Skeletal muscle cell (primary cell): Measurements from ENCODE around the gene CETP.
"Not testable (repeated sequence)": the region's sequence is repeated elsewhere in the genome, so short reads cannot be mapped to it uniquely, and the experiment has no call there.

ENCODE experiments used
- DNase-seq: peaks from one replicate; pipeline ENCODE4 v3.0.0-alpha.2; 2010; ENCODE audit warnings: low read depth
- H3K4me3 ChIP-seq: 2 replicates; pipeline ENCODE4 v1.5.1; 2011; ENCODE audit warnings: low read depth, mild to moderate bottlenecking, control low read depth, low read length, moderate library complexity

Gene CETP

GRCh38 chr16:56950881-56951771 is 10.6 kb upstream of the CETP start:
- H3K4me3 ChIP-seq = no peak overlapping the region
- no peak for DNase-seq

DNA sequence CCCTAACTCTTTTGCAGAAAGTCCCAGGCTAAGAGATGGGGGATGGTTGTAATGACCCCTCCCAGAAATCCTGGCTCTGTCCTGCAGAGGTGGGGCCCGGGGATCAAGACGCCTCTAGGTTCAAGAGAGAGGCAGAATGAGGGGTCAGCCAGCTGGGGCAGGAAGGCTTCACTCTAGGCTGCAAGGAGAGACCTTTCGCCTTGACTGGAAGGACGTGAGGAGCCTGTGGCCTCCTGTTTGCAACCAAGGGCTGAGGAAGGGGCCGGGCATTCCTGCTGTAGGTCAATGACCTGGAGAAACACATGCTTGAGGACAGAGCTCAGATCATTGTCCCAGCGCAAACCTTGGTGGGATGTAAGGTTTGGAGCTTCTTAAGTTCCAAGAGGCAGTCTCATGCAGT is 8.7 kb upstream of the CETP start:
- no peak overlapping the region for H3K4me3 ChIP-seq
- DNase-seq = no peak

GRCh38 chr16:56956076-56956475 is 5.7 kb upstream of the CETP start:
- no peak overlapping the region for H3K4me3 ChIP-seq
- DNase-seq = no peak

- no peak overlapping the region for H3K4me3 ChIP-seq
- DNase-seq = no peak
Observed at GRCh38 chr16:56956756-56957155, 5.0 kb upstream of the CETP start.

DNA sequence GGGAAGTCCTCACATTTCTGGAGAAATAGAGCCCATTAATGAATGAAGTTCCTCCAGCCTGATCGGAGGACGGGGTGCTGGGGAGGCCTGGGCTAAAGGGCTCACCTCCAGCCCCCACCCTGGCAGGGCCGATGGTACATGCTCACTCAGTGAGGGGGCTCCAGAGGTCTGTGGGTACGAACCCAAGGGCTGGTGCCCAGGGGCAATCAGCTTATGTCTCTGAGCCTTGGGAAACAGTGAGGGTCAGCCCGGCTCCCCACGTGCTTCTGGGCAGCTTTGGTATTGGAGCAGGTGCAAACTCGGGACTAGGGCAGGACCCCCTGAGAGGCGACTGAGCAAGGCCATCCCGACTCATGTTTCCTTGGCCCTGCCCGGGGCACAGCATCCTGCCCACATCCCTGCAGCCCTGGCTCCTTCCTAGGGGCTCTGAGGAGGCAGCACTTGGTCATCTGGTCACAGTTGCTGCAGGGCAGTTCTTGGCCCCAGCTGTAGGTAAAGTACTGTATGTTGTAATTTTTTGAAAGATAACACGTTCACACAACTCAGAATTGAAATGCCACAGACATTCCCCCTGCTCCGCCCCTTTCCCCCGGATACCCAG is 969 bp upstream of the CETP start:
- H3K4me3 ChIP-seq = no peak overlapping the region
- DNase-seq = no peak

- no peak for DNase-seq
- H3K4me3 ChIP-seq = no peak overlapping the region
Observed at GRCh38 chr16:56961386-56961785, 364 bp upstream of the CETP start.

- peak; percentile 76 for DNase-seq
- no peak overlapping the region for H3K4me3 ChIP-seq
Observed at GRCh38 chr16:56964243-56965148, 2.7 kb downstream of the CETP start.

- no peak for DNase-seq
- H3K4me3 ChIP-seq = no peak overlapping the region
Observed at GRCh38 chr16:56965149-56966092, 3.7 kb downstream of the CETP start.

GRCh38 chr16:56966093-56966475 is 4.3 kb downstream of the CETP start:
- no peak for DNase-seq
- no peak overlapping the region for H3K4me3 ChIP-seq

DNA sequence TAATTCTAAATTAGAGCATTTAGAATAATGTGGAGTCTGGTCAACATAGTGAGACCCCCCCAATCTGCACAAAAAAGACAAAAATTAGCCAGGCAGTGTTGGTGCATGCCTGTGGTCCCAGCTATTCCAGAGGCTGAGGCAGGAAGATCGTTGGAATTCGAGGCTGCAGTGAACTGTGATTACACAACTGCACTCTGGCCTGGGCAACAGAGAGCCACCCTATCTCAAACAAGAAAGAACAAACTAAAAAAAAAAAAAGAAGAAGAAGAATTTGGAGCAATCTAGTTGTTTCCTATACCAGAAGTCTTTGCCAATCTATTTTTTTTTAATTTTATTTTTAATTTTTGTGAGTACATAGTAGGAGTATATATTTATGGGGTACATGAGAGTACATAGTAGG is 6.0 kb downstream of the CETP start:
- H3K4me3 ChIP-seq = no peak overlapping the region
- no peak for DNase-seq

GRCh38 chr16:56969769-56970168 is 8.0 kb downstream of the CETP start:
- H3K4me3 ChIP-seq = no peak overlapping the region
- DNase-seq = no peak

- H3K4me3 ChIP-seq = no peak overlapping the region
- DNase-seq = no peak
Observed at GRCh38 chr16:56970934-56971767, 9.4 kb downstream of the CETP start.

DNA sequence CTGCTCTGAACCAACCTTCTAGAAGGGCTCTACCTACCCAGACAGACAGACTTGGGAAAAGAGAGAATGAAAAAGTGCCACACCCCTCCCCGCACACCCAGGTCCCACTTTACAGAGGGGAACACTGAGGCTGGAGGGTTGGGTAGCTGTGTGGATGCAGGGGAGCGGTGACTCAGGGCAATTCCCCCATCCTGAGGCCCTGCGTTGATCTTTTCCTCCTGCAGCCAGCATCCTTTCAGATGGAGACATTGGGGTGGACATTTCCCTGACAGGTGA is 10.0 kb downstream of the CETP start:
- no peak for DNase-seq
- no peak overlapping the region for H3K4me3 ChIP-seq

DNA sequence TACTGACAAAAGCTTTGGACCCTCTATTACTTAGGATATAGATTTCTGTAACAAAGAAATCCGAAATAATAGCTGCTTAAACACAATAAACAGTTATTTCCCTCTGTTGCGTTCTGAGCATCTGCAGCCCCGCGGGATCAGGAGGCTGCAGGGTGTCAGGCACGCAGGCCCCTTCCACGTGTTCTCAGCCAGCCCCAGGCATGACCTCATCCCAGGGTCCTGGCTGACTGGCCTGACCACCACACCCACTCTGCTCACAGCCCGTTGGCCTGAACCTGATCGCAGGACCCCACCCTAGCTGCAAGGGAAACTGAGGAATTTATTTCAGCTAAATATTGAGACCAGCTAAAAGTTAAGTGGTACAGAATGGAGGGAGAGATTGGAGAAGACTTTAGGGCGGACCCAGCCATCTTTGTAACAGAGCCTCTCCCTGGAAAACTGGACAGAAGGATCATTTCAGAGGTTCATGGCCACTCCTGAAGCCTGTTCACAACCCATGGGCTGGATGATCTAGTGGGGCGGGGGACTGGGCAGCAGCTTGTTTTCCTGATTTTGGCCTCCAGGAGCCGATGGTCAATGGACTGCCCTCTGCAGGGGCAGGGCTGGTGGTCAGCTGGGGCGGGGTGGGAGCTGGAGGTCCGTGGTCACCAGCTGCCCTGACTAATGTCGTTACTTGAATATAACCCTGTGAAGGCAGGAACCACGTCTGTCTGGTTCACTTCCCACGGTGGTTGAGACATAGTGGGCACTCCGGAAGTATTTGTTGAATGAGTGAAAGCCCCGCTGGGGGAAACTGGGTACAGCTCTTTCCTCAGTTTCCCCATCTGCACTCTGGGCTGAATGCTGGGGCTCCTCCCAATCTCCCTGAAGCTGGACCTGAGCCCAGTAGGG is 10.9 kb downstream of the CETP start:
- H3K4me3 ChIP-seq = no peak overlapping the region
- no peak for DNase-seq

GRCh38 chr16:56973294-56973689 is 11.5 kb downstream of the CETP start:
- DNase-seq = no peak

DNA sequence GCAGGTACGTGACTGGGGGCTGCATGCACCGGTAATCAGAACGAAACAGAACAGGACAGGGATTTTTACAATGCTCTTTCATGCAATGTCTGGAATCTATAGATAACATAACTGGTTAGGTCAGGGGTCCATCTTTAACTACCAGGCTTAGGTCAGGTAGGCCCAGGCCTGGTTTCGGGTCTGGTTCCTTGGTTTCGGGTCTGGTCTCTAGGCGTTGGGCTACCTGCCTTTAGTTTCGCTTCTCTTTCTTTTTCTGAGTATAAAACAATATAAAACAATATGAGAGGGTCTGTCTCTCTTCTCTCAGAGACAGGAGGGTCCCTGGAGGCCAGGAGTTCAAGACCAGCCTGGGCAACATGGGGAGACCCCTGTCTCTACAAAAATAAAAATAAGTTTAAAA is 12.1 kb downstream of the CETP start:
- not testable (repeated sequence) for DNase-seq

More at GRCh38 chr16:56973294-56973689, 11.5 kb downstream of the CETP start:
- no peak overlapping the region for H3K4me3 ChIP-seq

DNA sequence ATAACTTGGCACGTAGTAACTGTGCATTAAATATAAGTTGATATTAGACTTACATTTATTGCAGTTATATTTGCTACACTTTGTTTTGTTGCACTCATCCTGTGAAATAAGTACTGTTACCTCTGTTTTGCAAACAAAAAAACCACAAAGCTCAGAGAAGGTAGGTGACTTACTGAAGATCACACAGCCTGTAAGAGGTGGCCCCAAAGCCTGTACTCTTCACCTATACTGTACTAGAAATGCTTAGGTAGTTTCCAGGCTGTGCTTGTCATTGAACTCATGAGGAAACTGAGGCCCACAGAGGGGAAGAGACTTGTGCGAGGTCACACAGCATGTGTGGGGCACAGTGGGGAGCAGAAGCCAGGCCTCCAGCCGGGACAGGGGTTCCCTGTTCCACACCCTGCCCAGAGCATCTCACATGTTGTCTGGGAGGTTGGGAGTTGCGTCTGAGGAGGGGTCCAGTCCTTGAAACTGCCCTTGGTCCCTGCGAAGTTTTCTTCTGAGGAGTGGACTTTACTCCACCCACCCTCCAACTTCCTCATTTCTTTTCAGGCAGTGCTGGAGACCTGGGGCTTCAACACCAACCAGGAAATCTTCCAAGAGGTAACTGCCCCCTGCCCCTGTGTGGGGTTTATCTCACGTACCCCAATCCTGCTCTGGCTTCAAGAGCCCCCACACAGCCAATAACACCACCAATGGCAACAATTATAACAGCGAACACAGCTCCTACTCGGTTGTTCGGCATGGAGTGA is 13.0 kb downstream of the CETP start:
- DNase-seq = no peak

More for the DNA sequence above, 12.1 kb downstream of the CETP start:
- not testable (repeated sequence) for H3K4me3 ChIP-seq

More for the DNA sequence above, 13.0 kb downstream of the CETP start:
- H3K4me3 ChIP-seq = no peak overlapping the region
